Smooth muscle cell of bladder (primary cell): ENCODE measurements around the gene CCDC28B. TPM values are rescaled to one million over a fixed set of nuclear protein-coding genes. Genes with fewer than 3 reads are reported as not detected.

Experiments used
- total RNA-seq: library from RNA; depleted of rRNA; stranded (reverse); fragments of >200 nt; gene quantifications from 2 replicates; pipeline ENCODE4 v1.2.3, GENCODE V29; 2014

Gene CCDC28B
- 10.3 and 14.2 TPM in 2 replicates for total RNA-seq

DNA sequence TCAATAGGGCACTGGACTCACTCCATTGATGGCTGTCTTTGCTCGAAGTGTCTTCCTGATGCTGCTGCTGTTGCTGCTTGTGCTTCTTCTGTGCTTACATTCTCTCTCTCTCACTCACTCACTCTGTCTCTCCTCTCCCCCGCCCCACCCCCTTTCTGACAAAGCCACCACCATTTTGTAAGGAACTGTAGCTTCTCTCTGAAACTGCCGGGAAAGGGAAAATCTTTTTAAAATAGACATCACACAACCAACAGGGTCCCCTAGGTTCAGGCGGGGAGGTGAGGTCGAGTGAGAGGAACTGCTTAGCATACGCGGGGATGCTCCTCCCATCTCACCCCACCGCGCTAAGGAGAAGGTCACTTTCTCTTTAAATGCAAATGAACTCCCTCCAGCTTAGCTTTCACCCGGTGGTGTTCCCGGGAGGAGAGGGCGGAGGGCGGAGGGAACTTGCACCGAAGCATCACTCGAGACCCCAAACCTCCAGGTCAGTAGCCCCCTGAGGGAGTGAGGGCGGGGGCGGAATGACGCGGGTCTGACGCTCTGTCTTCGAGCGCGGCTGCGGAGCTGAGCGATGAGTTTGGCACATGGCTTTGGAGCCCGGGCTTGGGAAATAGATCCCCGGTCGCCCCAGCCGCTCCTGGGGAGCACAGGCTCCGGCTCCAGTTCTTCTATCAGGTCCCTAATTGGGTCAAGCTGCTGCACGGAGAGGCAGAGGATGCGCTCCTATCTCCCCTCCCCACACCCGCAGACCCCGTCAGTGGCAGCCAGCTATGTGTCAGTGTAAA is at the start of gene CCDC28B:
TSS of gene CCDC28B (plus strand) at position 370 of the 785 bp plus-strand sequence. CDS start 1,341 bp downstream, outside the sequence.

DNA sequence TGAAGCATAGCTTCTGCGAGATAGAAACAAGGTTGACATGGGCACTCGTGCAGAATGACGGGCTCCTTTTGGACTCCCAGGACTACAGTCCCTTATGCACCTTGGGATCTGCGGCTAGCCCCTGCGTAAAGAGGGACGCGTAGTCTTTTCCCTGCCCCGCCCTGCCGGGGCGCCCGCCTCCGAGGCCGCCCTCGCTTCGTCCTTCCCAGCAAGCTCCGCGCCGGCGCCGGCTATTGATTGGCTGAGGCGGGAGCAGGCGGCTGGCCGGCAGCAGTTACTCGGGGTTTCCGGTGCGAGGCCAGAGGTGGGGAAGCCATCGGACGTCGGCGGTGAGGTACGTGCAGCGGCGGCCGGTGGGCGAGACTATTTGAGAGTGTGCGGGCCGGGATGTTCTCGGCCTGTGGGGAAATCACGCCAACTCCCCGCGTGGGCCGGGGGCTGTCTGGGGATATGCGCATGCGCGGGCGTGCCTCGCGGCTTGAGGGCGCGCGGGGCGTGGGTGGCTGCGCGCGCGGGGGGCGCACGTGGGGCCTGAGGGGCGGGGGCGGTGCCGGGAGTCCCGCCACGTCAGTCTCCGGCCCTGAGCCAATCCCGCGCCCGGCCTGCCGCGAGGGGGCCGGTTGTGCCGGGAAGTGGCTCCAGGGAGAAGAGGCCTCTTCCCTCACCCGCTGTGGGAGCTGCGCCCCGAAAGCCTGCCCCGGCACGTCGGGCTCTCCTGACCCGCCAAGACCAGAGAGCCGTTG is 20.8 kb upstream of the CCDC28B start, which contains the start of gene TXLNA:
TSS of gene TXLNA (plus strand) at position 233 of the 743 bp plus-strand sequence. CDS start 671 bp downstream, outside the sequence.

DNA sequence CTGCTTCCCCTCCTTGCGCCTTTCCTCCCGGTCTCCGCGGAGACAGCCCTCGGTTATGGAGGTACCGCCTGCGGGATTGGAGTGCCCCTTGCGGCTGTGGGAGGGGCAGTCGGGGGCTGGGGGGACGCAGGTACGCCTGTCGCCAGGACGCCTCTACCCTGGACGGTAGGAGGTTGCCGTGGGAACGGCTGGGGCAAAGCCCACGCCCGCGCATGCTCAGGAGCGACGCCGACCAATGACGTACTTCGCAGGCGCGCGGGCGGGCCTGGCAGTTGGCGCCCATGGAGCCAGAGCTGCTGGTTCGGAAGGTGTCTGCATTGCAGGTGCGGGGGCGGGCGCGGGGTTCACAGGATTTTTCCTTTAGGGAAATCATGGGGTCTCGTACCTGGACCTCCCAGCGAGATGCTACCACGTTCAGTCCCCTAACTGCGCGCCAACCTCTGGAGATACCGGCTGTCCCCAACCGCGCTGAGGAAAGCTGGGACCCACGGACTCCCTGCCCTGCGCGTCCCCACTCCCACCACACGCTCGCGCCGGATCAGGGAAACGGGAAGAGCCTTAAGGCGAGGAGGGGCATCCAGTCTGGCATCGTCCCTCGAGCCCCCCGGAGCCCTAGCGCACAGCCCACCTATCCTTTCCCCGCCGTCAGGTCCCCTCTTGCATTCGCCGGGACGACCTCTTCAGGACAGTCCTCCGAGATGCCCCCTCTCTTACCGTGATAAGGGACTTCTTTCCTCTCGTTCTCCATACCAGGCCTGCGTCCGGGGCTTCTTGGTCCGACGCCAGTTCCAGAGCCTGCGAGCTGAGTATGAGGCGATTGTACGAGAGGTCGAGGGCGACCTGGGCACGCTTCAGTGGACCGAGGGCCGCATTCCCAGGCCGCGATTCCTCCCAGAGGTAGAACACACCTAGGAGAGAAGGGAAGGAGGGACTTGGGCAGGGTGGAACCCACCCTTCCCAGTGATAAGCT is 5.3 kb downstream of the CCDC28B start, which contains the start of gene IQCC:
TSS of gene IQCC (plus strand) at position 271 of the 970 bp plus-strand sequence. CDS start at position 282, 11 bp downstream.

DNA sequence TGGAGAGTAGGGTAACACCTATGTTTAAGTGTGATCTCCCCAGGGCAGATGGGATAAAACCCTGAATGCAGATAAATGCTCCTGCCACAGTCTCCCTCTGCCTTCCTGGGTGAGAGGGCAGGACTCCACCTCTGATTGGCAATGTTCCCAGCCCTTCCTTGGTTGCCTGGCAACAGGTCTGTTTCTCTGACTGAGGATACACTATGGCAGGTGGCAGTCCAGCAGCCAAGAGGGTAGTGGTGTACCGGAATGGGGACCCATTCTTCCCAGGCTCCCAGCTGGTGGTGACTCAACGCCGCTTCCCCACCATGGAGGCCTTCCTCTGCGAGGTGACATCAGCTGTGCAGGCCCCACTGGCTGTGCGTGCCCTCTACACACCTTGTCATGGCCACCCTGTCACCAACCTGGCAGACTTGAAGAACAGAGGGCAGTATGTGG is 8.5 kb downstream of the CCDC28B start, which contains the start of gene DCDC2B:
TSS of gene DCDC2B (plus strand) at position 199 of the 438 bp plus-strand sequence. CDS start at position 204, 5 bp downstream.

DNA sequence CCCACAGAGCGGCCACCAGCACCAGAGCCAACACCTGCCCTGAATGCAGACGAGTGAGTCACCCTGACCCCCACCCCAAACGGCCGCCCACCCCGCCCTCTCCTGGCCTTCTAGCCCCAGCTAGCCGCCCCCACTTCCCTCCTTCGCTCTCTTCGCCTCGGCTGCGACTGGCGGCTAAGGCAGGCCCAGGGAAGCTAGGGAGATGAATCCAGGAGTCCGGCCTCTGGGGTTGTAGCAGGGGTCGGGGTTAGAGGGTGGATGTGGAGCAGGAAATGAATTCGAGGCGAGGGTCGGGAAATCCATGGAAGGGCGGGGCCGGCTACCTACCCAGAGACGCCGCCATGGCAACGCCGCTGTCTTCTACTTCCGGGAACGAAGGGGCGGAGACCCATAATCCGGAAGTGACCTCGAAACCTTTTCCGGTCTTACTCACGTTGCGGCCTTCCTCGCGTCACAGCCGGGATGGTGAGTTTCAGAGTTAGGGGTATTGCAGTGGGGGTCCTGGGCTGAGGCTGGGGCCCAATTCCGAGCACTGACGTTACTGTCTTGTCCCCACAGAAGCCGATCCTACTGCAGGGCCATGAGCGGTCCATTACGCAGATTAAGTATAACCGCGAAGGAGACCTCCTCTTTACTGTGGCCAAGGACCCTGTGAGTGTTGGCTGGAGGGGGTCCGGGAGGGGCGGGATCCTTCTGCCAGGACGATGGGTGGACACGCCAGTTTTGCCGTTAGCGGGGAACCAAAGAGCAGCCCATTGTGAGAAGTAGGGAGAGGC is 21.8 kb downstream of the CCDC28B start, which contains the start of the genes EIF3I and TMEM234:
TSS of gene EIF3I (plus strand) at position 428 of the 776 bp plus-strand sequence. CDS start at position 463, 35 bp downstream.
TSS of gene TMEM234 (minus strand) at position 374 of the 776 bp plus-strand sequence. CDS start at position 343, 31 bp downstream.

DNA sequence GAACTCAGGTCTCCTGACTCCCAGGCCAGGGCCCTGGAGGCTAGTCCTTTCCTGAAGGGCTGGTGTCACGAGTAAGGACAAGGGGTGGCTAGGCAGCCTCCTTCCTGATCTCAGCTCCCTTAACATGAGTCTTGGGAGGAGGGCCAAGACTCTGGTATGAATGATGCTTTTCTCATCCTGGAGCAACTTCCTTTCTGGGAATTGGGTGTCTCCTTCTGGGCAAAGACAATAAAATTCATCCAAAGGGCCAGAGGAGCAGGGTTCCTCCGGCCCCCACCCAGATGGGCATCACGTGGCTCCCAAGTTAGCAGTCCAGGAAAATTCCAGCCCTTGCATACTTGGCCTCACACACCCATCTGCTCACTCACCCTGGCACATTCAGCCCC is 46.5 kb downstream of the CCDC28B start, which contains the start of gene FAM167B:
TSS of gene FAM167B (plus strand) at position 335 of the 386 bp plus-strand sequence. CDS start 200 bp downstream, outside the sequence.

DNA sequence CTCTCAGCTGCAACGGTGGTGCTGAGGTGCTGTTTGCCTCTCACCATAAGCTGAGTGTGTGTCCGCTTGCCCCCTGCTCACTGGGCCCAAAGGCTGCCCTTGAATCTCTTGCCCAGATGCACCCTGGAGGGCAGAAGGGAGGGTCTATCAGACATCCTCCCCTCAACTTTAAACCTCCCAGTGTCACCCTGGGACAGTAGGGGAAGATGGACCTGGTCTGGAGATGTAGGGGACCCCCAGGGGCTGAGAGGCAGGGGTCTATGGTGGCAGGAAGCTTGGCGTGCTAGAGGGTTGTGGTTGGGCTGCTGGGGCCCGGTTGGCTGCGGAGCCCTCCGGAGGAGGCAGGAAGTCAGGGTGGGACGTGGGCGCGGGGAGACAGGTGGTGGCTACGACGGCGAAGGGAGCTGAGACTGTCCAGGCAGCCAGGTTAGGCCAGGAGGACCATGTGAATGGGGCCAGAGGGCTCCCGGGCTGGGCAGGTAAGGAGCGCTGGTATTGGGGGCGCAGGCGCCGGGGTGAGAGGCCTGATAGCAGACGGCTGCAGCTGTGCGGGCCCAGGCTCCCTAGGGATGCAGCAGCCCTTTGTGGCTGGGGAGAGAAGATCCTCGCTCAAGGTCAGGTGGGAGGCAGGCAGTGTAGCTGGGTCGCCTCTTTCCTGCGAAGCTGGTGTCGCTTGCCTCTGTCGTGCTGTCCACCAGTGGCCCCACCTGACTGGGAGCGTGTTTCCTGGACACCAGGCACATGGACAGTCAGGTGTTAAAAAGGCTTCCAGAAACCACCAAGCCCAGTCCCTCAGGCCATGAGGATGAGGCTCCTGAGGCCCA is 50.7 kb downstream of the CCDC28B start, which contains the start of gene LCK:
TSS of gene LCK (plus strand) at position 373 of the 824 bp plus-strand sequence. CDS start 23,065 bp downstream, outside the sequence.

Other genes with a start within 250 kb of the CCDC28B start
- gene KHDRBS1, start 186.7 kb upstream of the CCDC28B start, total RNA-seq: 34.3 and 39.8 TPM in 2 replicates
- gene TMEM39B, start 127.7 kb upstream of the CCDC28B start, total RNA-seq: 3.6 and 4.6 TPM in 2 replicates
- gene KPNA6, start 92.5 kb upstream of the CCDC28B start, total RNA-seq: 22.6 and 29.7 TPM in 2 replicates
- gene TXLNA, start 20.9 kb upstream of the CCDC28B start, total RNA-seq: 101 and 107 TPM in 2 replicates
- 1.0 and 1.3 TPM in 2 replicates for gene IQCC, start 5.1 kb downstream of the CCDC28B start, total RNA-seq
- under 0.01 TPM in 1 of 2 replicates, not detected in the other for gene DCDC2B, start 8.5 kb downstream of the CCDC28B start, total RNA-seq
- gene TMEM234, start 21.8 kb downstream of the CCDC28B start, total RNA-seq: 19.6 and 20.2 TPM in 2 replicates
- 340 and 378 TPM in 2 replicates for gene EIF3I, start 21.8 kb downstream of the CCDC28B start, total RNA-seq
- gene FAM167B, start 46.6 kb downstream of the CCDC28B start, total RNA-seq: 0.28 and 0.83 TPM in 2 replicates
- not detected in 2 replicates for gene LCK, start 50.7 kb downstream of the CCDC28B start, total RNA-seq
- 80.1 and 85.1 TPM in 2 replicates for gene HDAC1, start 91.5 kb downstream of the CCDC28B start, total RNA-seq
- gene MARCKSL1, start 135.6 kb downstream of the CCDC28B start, total RNA-seq: 16.6 and 25.0 TPM in 2 replicates
- gene FAM229A, start 161.9 kb downstream of the CCDC28B start, total RNA-seq: 0.71 and 1.1 TPM in 2 replicates
- gene TSSK3, start 161.9 kb downstream of the CCDC28B start, total RNA-seq: 0.43 and 0.65 TPM in 2 replicates
- gene BSDC1, start 193.8 kb downstream of the CCDC28B start, total RNA-seq: 56.3 and 58.9 TPM in 2 replicates